ENCODE data around the gene DISC1.
"Not testable (repeated sequence)": the region's sequence is repeated elsewhere in the genome, so short reads cannot be mapped to it uniquely, and the experiment has no call there.

The DISC1 gene

DNA sequence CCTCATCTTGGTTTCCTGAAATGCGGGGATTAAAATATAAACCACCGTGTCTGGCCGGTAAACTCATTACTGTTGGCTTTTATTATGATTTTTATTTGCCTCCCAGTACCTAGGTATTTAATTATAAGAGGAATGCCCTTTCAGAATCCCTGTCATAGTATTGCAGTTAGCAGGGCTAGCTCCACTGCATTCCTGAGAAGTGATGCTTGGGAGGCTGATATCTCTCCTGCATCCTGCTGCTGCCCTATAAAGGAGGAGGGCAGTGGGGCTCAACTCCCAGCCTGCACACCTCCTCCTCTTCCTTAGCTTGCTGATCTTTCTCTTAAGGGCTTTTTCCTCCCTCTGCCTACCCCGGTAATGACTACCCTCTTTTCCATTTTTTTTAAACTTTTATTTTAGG lies 19.9 kb upstream of the DISC1 start:
- DNase-seq: no peak

DNA sequence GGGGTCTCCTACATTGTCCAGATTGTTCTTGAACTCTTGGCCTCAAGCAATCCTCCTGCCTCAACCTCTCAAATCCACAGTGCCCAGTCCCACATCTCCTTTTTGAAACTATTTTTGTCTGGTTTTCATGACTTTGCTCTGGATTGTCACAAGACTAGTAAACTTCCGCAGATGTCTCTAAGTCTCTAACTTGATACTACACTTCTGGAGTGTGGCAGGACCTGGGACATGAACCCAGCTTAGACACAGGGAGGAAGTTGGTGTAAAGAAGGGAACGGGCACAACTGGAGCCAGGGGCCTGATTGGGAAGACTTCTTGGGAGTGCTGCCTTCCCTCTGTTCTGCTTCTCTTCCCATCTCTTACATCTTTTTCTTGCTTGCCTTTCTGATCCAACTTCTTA lies 16.2 kb upstream of the DISC1 start:
- DNase-seq: no peak

DNA sequence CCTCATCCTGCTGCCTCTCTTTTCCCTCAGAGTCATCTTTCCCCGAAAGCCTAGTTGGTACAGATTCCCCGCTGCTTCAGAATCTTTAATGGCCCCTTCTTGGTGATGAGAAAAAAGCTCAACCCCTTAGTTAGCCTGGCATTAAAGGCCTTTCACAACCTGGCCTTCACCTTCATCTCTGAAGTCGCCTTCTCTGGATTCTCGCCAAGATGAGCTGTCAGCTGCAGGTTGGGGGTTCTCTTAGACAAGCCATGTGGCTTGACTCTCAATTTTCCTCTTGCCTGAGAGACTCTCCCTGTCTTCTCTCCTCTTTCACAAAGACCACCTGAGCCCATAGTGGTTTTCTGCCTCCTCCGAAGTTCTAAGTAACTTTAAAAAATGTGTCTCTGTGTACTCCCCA lies 15.5 kb upstream of the DISC1 start:
- no peak for DNase-seq

DNA sequence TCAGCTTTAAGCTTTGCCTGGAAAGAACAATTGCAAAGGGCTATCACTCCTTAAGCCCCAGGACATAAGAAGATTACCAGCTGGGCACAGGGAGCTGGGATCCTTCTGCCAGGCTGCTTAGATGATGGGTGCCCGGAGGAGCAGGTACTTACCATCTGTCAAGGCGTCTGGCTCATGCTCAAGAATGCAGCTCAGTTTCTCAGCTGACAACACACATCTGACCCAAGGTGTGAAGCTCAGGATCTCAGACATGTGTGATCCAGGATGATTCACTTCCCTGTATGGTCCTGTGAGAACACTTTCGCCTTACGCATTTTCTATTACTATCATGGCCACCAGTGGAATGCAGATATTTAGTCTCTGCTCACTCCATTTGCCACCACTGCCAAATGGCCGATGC lies 14.7 kb upstream of the DISC1 start:
- DNase-seq: no peak

DNA sequence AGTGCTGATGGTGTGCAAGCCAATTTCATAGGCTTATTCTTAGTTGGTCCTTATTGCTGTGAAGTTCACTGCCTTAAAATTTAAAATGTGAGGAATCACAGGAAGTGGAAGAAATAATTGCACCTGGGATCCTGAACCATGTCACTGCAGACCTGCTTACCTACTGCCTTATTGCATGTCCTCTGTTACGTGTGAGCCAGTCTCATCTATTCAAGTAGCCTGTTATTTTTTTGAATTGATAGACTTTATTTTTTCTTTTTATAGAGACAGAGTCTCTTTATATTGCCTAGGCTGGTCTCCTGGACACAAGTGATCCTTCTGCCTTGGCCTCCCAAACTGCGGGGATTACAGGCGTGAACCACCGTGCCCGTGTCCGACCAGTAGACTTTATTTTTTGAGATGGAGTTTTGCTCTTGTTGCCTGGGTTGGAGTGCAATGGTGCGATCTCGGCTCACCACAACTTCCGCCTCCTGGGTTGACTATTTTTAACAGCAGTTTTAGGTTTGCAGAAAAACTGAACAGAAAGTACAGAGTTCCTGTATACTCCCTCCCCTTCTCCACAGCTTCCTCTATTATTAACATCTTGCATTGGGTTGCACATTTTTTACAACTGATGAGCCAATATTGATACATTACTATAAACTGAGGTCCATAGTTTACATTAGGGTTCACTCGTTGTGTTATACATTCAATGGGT lies 14.0 kb upstream of the DISC1 start:
- DNase-seq: peak in 2 of 14 donors; percentile 8 to 12

DNA sequence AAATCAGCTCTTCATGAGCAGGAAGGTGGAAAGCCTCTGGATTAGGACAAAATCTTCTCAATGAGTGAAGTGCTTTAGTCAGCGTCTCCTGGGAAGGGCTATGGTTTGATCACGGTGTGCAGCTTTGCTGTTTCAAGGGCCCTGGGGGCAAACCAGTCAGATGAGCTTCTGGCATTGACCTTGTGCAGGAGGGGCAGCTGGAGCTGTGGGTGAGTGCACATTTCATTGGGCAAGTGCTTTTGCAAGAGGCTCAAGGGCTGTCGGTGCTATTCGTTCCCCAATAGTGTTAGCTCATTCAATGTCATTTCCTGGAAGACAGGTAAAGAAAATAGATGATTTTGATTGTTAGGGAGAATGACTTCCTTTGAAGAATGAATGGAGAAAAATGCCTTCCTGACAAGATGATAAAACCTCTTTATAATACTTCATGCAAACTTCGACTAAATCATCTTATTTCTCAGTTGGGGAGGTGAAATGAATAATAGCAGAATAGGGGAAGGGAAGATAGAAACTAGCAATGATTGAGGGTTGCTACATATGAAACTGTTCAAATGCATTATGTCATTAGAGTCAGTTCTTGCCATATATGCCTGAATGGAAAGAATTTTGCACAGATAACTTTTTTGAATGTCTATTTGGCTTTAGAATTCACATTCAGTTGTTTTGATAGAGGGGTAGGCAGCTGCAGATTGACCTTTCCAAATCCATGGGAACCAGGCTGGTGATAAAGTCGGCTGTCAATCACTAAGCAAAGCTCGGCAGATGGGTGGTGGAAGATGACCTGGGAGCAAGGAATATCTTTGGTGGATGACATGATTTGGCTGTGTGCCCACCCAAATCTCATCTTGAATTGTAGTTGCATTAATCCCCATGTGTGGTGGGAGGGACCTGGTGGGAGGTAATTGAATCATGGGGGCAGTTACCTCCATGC lies 12.9 kb upstream of the DISC1 start:
- DNase-seq: peak in 1 of 14 donors; percentile 16

DNA sequence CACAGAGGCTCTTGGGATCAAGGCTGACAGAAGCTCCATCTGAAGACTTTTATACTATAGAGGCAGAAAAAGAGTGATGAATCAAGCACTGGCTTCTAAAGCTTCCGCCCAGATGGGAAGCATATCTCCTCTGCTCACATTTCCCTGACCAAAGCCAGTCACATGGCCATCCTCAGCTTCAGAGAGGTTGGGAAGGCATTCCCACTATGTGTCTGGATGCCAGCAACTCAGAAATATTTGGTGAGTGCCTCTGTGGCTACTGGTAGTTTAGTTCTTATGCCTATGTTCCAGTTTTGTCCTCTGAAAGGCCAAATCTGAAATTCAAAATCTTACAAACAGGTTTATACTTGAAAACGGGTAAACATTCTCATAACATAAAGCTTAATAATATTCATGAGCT lies 9.9 kb upstream of the DISC1 start:
- DNase-seq: no peak

DNA sequence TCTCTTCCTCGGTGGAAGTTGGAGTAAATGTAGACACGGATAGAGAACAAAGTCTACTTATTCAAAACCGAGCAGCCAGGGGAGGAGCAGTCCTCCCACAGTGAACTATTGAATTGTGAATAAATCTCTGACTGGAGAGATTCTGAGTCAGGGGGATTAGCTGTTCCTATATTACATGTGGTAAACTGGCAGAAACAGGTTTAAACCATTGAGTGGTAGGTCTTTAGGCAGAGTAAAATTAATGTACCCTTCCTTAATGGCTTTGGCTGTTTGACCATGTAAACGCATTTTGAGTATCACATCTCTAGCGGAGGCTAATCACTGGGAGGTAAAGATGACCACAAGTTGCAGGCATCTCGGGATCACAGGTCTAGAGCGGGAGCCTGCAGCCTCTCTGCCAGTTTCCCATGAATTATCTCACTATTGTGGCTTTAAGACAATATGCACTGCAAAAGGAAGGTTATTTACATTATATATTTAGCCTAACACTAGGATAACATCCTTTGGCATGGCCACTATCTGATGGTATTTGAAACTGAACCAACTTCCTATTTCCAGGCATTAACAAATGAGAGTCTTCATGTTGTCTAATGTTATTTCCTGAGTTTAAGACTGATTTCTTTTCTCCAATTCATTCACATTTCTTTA lies 7.9 kb upstream of the DISC1 start:
- DNase-seq: no peak

DNA sequence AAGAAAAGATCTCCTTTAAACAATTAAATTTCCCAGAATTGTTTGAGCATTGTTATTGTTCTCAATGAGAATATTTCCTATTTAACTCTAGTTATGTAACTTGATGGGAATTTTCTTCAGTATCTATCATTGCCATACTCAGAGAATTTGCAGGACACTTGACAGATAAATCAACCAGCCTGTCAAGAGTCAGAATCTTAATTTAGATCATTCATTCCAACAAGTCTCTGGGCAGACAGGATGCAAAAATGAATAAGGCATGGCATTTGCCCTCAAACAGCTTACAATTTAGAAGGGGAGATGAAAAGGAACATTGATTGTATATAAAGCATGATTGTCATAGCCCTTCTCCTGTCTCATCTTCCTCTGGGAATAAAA lies 7.3 kb upstream of the DISC1 start:
- DNase-seq: no peak

DNA sequence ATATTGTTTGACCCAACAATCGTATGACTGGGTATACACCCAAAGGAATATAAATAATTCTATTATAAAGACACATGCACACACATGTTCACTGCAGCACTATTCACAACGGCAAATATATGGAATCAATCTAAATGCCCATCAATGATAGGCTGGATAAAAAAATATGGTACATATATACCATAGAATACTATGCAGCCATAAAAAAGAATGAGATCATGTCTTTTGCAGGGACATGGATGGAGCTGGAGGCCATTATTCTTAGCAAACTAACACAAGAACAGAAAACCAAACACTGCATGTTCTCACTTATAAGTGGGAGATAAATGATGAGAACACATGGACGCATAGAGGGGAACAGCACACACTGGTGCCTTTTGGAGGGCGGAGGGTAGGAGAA lies 1.5 kb upstream of the DISC1 start:
- DNase-seq: not testable (repeated sequence)

DNA sequence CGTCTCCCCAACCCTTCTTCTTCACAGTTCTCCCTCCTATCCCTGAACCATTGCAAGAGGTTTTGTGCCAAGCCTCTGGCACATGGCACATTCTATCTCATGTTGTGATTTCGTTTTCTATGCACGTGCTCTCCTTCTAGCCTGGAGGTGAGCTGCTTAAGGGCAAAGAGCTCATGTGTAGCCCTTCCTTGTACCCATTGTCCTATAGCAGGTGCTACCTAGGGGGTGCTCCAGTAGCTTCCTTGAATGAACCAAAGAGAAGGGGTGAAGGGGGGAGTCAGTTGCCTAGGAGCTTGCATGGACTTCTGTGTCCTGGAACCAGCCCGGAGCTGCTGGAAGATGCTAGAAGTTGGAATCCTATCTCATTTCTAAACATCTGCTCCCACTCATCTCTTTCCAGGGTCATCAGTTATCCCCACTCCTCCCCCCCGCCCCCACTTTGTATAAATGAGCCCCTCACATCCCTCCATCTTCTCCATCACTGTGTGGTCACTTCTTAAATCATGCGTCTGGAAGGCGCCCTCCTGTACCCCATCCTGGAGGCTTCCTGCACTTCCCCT lies 535 bp upstream of the DISC1 start:
- DNase-seq: peak in 3 of 14 donors; percentile 35 to 56 (median 54)

DNA sequence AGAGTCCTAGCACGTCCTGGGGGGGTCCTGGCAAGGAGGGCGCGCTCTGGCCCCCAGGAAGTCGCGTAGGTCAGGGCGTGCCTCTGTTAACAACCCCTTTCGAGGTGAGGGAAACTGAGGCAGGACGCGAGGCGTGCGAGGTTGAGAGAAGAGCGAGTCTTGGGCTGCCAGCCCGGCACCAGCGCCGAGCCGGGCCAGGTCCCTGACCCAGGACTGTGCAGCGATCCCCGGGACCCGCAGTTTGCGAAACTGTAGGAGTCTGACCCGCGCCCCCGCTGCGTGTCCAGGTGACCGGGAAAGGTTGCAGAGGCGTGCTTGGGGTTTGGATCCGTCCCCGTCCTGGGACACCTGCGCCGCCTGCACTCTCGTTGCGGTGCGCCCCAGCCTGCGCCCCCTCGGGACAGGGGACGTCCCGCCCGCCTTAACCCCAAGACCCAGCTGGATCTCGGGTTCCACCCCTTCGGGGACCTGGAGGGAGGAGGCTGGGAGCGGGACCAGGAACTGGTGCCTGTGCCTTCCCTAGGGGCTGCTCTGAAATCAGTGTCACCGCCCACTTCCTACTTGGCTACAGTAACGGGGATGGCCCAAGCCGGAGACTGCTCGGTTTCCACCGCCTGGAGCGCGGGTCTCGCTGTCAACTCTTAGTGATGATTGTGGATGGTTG lies 493 bp downstream of the DISC1 start:
- peak in 7 of 14 donors; percentile 20 to 53 (median 36) for DNase-seq

DNA sequence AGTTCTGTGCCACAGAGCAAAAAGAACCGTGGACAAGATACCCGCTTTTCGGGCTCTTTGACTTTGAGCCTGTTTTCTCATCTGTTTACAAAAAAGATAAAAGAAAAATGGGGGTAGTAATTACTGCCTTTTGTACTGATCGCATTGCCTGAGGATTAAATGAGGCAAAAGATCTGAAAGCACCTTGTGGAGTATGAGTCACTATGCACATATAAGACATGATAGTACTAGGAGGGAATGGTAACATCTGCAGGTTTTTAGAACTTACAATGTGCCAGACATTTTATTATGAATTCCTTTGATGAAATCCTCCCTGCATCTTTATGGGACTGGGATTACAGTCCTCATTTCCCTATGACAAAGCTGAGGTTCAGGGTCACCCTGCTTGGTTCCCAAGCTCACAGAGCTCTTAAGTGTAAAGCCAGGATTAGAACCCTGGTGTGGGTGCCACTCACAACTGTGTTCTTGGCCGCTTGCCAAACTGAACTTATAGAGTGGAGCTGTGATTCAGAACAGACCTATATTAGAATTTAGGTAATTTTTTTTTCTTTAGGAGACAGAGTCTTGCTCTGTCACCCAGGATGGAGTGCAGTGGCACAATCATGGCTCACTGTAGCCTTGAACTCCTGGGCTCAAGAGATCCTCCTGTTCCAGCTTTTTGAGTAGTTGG lies 1.8 kb downstream of the DISC1 start:
- DNase-seq: no peak

DNA sequence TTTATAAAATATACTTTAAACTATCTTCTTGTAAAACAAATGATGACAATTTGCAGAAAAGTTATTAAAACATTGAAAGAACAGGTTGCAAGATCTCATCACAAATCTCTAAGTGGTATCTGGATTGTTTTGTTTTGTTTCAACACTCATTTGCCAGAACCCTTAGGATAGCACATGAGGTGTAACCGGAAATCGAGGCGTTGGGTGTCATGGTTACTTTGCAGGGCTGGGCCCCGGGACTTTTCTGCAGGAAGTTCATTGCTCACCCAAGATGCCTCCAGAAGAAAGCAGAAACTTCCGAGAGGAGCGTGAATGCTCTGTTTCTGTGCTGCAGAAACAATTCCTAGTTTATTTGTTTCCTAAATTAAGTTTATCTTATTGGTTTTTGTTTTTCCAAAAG lies 2.5 kb downstream of the DISC1 start:
- peak in 2 of 14 donors; percentile 9 to 14 for DNase-seq

DNA sequence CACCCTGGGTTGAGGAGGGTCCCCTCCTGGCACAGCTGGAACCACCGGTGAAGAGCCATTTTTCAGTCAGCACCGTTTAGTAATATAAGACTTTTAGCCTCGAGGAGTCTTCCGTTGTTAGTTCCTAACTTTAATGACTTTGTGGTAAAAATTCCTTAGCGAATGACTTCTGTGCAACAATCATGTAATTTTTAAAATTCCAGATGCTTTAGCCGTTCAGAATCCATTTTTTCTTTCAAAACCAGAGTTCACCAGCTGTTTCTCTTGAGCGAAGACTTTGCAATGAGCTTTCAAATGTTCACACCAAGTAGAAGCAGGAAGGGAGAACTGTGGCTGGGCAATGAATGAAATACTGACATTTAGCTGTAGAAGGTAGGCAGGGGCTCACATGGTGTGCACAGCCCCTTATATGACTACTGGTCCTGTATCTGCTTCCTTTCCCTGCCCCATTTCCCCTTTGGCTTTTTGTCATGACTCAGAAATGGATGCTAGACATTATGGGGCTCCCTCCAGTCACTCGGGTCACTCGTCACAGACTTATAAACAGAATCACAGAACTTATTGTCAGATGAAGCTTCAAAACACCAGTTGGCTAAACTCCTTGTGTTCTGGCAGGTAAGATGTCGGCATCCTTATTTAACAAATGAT lies 4.1 kb downstream of the DISC1 start:
- no peak for DNase-seq

DNA sequence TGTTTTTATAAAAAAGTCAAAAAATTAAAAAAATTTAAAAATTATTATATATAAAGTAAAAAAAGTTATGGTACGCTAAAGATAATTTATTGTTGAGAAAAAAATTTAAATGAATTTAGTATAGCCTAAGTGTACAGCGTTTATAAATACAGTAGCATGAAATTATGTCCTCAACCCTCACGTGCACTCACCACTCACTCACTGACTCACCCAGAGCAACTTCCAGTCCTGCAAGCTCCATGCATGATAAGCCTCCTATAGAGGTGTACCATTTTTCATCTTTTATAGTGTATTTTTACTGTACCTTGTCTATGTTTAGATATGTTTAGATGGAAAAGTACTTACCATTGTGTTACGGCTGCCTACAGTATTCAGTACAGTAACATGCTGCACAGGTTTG lies 5.1 kb downstream of the DISC1 start:
- no peak for DNase-seq

DNA sequence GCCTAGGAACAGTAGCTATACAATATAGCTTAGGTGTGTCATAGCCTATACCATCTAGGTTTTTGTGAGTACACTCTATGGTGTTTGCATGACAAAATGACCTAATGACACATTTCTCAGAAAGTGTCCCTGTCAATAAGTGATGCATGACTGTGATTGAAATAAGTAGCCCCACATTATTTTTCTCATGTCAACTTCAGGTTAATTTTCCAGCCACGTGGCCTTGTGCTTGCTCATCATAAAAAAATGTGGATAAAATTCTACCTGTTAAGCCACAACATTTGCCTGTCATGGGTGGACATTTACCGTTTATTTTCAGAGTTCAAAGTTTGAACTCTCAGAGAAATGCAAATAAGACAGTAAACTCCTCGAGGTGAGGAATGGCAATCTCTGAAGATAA lies 5.5 kb downstream of the DISC1 start:
- no peak for DNase-seq

DNA sequence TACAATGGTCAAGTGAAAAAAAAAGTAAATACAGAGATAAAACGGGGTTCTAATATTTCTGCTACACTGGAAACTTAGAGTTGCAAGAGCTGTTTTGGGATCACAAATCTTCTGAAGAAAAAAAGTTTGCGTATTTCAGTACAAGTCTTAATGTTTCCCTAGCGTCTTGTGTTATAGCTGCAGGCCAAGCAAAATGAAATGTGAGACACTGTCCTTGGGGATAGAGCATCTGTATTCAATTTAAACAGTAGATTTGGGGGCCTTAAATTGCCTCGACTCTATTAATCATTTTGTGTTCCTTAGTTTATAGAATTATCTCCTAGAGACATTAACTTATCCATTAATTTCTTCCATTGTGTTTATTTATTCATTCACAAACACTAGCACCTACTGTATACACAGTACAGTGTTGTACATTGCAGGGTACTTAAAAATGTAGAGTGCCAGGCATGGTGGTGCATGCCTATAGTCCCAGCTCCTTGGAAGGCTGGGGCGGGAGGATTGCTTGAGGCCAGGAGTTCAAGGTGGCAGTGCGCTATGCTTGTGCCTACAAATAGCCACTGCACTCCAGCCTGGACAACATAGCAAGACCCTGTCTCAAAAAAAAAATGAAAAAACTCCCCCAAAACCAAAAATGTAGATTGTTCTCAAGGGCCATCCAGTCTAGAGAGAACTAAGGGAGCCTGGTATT lies 7.9 kb downstream of the DISC1 start:
- DNase-seq: no peak

DNA sequence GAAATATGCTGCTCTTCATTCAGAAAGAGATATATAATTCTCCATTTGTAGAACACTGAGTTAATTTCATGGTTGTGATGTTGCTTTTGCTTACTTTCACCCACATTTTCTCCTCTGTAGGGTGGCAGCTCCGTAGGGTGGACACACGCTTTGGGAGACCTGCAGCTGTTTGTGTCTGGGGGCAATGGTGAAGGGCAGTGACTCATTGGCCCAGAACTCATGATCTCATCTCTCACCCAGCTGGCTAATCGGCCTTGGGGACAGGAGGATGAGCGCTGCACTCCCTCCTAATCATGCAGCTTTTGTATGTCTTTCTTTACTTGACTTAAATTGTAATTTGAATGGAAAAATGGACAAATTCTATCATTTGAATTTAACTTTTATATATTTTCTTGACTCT lies 9.6 kb downstream of the DISC1 start:
- DNase-seq: peak in 6 of 14 donors; percentile 17 to 38 (median 30)

DNA sequence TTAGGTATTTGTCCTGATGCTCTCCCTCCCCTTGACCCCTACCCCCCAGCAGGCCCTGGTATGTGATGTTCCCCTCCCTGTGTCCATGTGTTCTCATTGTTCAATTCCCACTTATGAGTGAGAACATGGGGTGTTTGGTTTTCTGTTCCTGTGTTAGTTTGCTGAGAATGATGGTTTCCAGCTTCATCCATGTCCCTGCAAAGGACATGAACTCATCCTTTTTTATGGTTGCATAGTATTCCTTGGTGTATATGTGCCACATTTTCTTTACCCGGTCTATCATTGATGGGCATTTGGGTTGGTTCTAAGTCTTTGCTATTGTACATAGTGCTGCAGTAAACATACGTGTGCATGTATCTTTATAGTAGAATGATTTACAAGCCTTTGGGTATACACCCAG lies 10.3 kb downstream of the DISC1 start:
- DNase-seq: not testable (repeated sequence)

DNA sequence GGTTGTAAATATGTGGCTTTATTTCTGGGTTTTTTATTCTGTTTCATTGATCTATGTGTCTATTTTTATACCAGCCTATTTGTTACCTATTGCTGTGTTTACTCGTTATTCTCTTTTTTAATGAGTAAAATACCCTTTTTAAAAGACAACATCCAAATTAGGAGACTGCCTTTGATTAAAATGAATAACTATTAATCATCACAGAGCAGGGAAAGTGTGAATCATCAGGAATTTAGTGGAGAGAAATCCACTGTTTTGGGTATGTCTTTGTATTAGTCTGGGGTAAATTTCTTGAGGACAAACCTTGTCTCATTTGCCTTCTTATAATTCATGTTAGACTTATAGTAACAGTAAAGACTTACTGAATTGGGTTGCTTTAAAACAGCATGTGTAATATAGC lies 12.1 kb downstream of the DISC1 start:
- DNase-seq: no peak

All from C1 segment of cervical spinal cord (tissue), 14 donors.